GM13977 (cell line): ENCODE measurements around the gene MEIS2.

Source experiments
- DNase-seq: peaks from one replicate; pipeline ENCODE4 v3.0.0; 2012; ENCODE audit warnings: low spot score
- in situ Hi-C: fragments of 300-500 bp; cut with MboI; formaldehyde crosslinking; loops from one replicate; pipeline ENCODE4 v1.12.0; 2022; ENCODE audit warnings: low sequenced_read_pairs, low pct_unique_long_range_greater_than_20kb, mixed read lengths, inconsistent platforms; ENCODE audit not compliant: unreplicated experiment
- TF ChIP-seq, protein P1 (sequence below): IDR thresholded peaks from 2 replicates; pipeline ENCODE4 v1.5.1; 2012; ENCODE audit warnings: mild to moderate bottlenecking, control low read depth; ENCODE audit not compliant: insufficient read depth; ENCODE audit errors: extremely low read depth, missing control alignments

The MEIS2 gene

DNA sequence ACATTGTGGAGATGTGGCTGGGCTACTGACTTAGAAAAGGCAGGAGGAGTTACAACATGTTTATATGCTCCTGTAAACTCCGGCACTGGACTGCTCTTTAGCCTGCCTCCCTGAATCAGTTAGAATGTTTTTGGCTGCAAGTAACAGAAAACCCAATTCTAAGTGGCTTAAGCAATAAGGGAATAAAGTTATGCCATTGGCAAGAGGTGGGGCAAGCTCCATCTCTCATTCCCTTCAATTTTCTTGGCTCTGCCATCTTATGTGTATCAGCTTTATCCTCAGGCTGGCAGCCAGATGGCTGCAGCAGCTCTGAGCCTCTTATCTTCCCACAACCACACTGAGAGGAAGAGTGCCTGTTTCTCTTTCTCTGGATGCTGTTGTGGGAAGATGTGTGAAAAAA lies 22.4 kb upstream of the MEIS2 start:
- in situ Hi-C loops: loop anchor here (25.0 kb wide), 2 partner anchors 1610 to 1835 kb away; no protein-coding TSS in a partner anchor
- no peak for DNase-seq
- TF ChIP-seq, protein P1, sequence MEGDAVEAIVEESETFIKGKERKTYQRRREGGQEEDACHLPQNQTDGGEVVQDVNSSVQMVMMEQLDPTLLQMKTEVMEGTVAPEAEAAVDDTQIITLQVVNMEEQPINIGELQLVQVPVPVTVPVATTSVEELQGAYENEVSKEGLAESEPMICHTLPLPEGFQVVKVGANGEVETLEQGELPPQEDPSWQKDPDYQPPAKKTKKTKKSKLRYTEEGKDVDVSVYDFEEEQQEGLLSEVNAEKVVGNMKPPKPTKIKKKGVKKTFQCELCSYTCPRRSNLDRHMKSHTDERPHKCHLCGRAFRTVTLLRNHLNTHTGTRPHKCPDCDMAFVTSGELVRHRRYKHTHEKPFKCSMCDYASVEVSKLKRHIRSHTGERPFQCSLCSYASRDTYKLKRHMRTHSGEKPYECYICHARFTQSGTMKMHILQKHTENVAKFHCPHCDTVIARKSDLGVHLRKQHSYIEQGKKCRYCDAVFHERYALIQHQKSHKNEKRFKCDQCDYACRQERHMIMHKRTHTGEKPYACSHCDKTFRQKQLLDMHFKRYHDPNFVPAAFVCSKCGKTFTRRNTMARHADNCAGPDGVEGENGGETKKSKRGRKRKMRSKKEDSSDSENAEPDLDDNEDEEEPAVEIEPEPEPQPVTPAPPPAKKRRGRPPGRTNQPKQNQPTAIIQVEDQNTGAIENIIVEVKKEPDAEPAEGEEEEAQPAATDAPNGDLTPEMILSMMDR: no peak

DNA sequence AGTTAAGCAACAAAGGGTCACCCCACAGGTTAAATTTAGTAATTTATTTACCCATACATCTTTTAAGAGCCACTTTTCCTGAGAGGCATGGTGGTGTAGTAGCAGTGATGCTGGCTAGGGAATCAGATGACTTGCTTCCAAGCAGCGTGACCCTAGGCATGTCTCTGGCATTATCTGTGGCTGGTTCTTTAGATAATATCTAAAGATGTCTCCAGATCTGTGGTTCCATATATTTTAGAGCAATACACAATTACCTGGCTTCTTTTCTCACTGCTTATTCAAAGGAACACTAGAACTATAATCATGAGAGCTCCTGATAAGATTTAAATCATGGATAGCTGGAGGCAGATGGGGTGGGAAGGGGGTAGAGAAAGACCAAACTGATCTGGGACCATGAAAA lies 21.1 kb upstream of the MEIS2 start:
- TF ChIP-seq, protein P1: no peak
- in situ Hi-C loops: loop anchor here (25.0 kb wide), 2 partner anchors 1609 to 1834 kb away; no protein-coding TSS in a partner anchor

DNA sequence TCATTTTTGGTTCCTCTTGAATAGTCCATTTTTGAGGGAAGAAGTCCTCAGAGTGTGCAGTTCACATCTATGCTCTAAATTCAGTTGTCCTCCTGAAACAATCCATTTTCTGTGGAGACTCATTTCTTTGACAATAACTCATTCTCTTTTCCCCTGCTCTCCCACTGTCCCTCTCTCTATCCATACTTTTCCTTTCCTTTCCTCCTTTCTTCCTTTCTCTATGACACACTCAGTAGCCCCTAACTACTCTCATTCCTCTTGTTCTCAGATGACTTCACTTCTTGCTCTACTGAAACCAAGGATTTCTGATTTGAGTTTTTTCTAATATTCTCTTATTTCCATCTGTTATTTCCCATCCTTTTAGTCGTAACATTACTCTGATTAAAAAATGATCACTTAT lies 16.7 kb upstream of the MEIS2 start:
- TF ChIP-seq, protein P1: no peak
- in situ Hi-C loops: loop anchor here (25.0 kb wide), 2 partner anchors 1605 to 1830 kb away; no protein-coding TSS in a partner anchor
- DNase-seq: no peak

More for the DNA sequence above, 21.1 kb upstream of the MEIS2 start:
- DNase-seq: no peak

DNA sequence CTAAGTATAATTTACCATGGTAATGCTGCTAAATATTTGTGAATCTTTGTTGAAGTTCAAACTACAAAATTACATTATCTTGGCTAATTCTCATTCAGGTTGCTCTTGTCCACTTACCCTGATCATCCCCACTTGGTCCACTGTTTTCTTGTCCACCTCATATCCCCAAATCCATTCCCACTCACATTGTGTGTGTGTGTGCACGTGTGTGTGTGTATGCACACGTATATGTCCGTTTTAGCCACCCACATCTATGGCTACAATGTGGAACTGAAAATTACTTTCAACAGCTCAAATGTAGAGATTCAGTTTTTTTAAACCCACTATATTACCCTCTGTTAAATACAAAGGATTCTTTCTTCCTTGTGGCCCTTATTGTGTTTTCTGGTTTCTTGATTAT lies 15.2 kb upstream of the MEIS2 start:
- TF ChIP-seq, protein P1: no peak
- in situ Hi-C loops: loop anchor here (25.0 kb wide), 2 partner anchors 1603 to 1828 kb away; no protein-coding TSS in a partner anchor
- no peak for DNase-seq

DNA sequence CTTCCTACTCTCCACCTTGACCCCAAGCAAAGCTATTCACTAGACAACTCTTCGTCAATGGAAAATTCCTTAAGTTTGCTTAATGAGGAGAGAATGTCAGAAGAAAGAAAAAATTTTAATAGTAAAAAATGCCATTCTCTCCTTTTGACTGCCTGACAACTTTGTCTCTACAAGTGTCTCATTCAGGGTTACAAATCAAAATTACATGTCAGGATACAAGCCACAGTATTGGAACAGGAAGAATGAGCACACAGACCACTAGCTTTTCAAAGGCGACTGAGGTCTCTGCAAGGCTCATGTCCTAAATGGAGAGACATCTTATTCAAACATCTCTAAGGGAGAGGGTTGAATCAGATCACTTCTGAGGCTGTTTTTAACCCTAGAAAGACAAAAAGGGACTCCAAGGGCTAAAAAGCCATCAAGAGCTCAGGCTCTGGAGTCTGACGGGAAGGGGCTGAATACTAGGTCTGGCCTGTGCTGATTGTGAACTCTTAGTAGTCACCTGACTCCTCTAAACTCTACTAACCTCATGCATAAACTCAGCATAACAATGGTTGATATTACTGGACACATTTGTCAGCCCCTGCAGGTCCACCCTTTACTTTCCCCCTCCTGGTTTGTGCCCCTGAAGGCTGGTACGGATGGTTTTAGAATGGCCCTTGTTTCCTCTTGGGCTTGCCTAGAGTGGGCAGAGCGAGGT lies 12.8 kb upstream of the MEIS2 start:
- no peak for DNase-seq
- TF ChIP-seq, protein P1: no peak
- in situ Hi-C loops: loop anchor here (25.0 kb wide), 2 partner anchors 1601 to 1826 kb away; no protein-coding TSS in a partner anchor

DNA sequence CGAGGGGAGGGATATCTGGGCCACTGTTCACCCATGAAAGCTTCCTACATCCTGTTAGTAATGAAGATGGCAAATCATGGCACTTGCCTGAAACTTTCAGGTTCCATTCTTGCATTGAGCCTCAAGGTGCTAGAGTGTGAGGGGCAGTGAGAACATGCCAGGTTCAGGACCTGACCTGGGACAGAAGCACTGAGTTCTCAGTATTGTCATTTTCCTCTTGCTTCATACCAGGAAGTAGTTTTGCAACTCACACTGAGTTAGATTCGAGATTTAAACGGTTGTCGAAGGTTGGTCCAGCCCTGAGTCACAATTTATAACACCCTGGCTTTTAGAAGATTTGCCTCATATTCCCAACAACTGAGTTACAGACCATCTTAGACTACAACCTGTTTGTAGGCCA lies 11.8 kb upstream of the MEIS2 start:
- in situ Hi-C loops: loop anchor here (25.0 kb wide), 2 partner anchors 1600 to 1825 kb away; no protein-coding TSS in a partner anchor
- no peak for DNase-seq
- TF ChIP-seq, protein P1: no peak

DNA sequence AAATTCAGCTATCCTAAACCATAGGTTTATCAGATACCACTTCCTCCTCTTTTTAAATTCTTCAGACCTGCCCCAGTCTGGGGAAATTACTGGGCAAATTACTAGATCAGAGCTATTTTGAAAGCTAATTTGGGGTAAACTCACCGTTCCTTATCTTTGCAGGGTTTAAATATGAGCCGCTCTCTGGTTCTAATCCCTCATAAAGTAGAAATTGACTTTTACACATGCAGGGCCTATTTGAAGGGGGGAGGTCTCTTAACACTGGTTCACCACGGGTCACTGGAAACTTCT lies 11.0 kb upstream of the MEIS2 start:
- TF ChIP-seq, protein P1: no peak
- in situ Hi-C loops: loop anchor here (25.0 kb wide), 2 partner anchors 1599 to 1824 kb away; no protein-coding TSS in a partner anchor
- DNase-seq: no peak
